GM12891 (cell line): ENCODE results near the gene TRIM34.

ENCODE experiments used
- POLR2A ChIP-seq: IDR thresholded peaks from 2 replicates; pipeline ENCODE4 v1.6.1; 2011; ENCODE audit warnings: low read depth, low read length, control low read depth
- POLR2AphosphoS5 ChIP-seq: IDR thresholded peaks from 2 replicates; pipeline ENCODE4 v1.6.1; 2011; ENCODE audit warnings: low read depth, low read length, control low read depth
- TAF1 ChIP-seq: IDR thresholded peaks from 2 replicates; pipeline ENCODE4 v1.6.1; 2011; ENCODE audit warnings: low read depth, low read length, control low read depth

DNA sequence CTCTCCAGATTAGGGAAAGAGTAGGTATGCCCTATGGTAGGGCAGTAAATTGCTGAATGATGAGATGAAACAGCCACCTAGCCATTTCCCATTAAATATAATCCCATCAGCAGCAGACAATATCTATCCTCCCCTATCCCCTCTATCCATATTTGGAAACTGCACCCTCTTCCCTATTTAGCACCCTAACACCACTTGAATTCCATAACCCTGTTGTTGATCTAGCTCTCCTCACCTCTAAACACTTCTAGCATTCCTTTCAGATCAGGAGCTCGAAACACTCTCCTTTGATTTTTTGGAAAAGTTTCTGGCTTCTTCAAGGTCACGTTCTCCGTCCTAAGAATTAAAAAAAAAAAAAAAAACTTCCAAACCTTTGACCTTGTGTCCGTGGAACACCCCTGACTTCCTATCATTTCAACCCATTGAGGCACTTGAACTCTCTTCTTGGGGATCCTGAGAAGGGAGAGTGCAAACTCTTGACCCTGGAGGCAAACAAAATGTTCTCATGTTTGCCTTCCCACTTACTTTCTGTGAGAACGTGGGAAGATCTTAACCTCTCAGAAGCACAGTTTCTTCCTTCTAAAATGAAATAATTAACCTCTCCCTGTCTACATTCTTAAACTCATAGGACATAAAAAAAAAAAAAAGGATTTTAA, 41.1 kb downstream of the TRIM34 start:
- no peak for TF ChIP-seq POLR2A
- no peak for TF ChIP-seq TAF1
- no peak for TF ChIP-seq POLR2AphosphoS5
